ENCODE measurements around the gene LAMB4.

LAMB4 gene

DNA sequence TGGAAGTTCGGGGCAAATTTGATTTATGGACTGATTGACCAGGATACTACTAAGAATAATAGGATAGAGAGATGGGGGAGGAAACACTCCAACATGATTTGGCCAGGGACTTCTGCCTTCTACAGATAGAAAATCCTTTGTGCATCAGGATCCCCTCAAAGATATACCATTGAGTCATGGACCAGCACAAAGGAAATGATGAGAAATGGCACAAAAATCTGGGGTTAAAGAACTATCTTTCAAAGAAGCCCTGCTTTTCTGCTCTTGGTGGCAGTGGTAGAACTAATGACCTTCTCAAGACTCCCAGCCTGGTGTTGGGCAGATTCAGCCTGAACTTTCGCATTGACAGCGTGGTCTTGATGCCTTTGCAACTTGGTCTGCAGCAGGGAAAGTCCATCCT, 99.6 kb downstream of the LAMB4 start:
- TF ChIP-seq, protein P1, sequence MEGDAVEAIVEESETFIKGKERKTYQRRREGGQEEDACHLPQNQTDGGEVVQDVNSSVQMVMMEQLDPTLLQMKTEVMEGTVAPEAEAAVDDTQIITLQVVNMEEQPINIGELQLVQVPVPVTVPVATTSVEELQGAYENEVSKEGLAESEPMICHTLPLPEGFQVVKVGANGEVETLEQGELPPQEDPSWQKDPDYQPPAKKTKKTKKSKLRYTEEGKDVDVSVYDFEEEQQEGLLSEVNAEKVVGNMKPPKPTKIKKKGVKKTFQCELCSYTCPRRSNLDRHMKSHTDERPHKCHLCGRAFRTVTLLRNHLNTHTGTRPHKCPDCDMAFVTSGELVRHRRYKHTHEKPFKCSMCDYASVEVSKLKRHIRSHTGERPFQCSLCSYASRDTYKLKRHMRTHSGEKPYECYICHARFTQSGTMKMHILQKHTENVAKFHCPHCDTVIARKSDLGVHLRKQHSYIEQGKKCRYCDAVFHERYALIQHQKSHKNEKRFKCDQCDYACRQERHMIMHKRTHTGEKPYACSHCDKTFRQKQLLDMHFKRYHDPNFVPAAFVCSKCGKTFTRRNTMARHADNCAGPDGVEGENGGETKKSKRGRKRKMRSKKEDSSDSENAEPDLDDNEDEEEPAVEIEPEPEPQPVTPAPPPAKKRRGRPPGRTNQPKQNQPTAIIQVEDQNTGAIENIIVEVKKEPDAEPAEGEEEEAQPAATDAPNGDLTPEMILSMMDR (IDR thresholded peaks at IDR 0.05), result no peak

DNA sequence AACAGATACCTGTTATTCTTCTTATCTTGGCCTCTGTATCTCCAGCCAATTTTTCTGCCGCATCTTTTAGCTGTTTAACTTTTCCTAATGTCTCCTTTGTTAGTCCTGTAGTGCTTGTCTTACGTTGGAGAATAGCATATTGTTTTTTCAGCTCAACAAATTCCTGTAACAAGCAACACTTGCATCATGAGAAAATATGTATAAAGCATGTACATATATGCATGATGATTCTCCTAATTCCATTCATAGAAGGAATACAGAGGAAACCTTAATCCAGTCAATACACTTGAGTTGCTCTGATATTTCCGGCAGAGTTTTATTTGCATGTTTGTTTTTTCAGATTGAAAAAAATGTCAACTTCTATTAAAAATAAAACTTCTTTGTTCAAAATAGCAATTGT, 101.1 kb downstream of the LAMB4 start:
- TF ChIP-seq, protein P1 (IDR thresholded peaks at IDR 0.05), result no peak

DNA sequence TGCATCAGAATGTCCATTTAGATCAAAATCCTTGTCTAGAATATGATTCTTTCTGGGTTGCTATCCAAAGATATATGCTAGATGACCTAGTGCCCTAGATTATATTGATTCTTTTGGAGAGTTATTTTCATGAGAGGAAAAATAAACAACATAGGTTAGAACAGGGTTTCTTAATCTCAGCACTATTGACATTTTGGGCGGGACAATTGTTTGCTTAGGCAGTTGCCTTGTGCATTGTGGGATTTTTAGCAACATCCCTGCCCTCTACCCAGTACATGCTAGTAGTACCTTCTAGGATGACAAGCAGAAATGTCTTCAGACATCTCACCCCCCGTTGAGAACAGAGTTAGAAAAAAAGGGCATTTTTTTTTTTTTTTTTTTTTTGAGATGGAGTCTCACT, 102.0 kb downstream of the LAMB4 start:
- TF ChIP-seq, protein P1 (IDR thresholded peaks at IDR 0.05), result no peak

DNA sequence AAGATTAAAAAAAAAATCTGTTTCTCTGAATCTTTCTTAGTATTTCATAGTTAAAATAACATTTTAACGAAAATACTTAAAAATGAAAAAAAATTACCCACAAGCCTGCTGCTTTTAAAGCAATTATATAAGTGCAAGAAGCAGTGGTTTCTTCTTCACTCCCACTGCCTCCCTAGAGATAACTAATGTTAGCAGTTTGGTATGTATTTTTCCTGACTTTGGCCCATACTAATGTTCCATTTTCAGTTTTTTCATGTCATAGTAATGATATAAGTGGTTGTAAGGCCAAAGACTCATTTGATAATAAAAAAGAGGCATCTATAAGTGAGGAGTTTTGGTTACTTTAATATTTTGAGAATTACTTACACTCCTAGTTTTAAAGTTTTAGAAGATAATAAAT, 102.9 kb downstream of the LAMB4 start:
- TF ChIP-seq, protein P1 (IDR thresholded peaks at IDR 0.05), result no peak

DNA sequence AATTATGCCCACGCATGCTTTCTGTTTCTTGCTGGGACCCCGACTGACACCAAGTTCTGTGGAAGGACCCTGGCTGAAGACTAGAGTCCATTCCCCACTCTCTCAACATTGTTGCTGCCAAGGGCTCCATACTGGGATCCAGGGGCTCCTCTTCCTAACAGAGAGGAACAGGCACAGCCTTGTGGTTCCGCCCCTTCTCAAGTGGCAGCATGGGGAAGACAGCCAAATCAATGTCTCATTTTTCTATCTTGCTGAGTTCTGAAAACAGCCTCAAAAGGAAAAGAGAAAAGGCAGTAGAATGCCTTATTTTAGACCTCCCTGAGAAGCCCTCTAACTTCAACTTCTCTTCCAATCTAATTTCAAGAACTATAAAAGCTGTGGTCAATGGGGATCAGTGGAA, 103.5 kb downstream of the LAMB4 start:
- TF ChIP-seq, protein P1 (IDR thresholded peaks at IDR 0.05), result no peak

DNA sequence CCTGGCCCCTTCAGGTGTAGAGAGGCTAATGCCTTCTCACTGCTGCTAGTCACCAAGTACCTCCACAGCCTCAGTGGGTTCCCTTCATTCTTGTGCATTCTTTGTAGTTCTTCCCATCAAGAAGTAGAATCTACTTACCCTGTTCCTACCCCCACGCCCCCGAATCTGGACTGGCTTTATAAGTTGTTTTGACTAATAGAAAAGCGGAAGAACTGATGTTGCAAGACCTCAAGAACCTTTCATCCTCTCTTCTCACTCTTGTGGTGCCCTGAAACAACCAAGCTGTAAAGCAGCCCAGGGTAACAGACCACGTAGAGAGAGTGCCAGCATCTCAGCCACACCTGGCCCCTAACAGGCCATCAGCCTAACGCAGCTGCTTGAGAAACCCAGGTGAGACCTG, 104.0 kb downstream of the LAMB4 start:
- TF ChIP-seq, protein P1 (IDR thresholded peaks at IDR 0.05), result no peak

DNA sequence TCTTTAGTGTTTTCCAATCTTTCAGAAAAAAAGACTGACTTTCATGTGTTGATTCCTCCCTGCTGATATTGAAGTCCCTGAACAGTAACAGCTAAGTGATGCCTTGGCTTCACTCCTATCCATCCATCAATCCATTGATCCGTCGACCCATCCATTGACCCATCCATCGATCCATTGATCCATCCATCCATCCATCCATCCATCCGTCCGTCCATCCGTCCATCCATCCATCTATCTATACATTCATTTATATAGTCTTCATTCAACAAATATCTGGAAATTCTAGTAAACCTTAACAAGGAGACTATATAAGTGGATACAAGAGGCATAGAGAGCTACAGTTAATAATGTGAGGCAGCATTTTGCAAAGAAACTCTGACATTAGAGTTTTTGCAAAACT, 105.6 kb downstream of the LAMB4 start:
- TF ChIP-seq, protein P1 (IDR thresholded peaks at IDR 0.05), result no peak

DNA sequence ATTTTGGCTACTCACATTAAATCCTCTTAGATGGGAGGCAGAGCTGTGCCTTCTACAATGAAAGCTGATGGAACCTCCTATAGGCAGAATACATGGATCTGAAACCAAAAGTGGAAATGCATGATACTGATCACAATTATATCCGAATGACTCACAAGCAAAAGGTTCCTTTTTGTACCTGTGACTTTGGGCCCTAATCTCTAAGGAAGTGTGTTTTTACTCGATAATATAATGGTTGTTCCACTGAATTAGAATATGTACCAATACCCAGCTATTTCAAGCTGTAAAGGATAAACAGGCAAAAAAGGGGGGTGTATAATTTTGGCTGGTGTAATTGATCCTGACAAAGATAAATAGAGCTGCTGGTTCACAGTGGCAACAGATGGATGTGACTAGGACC, 109.6 kb downstream of the LAMB4 start:
- TF ChIP-seq, protein P1 (IDR thresholded peaks at IDR 0.05), result no peak
